H1 (cell line): ENCODE data around the gene MAGI1.

Experiments used
- CBX5 ChIP-seq: fragments of 300-800, 300-1000 bp; sonication (generic); IDR thresholded peaks from 2 replicates; pipeline ENCODE4 v1.7.1; 2016; ENCODE audit warnings: antibody characterized with exemption, low read length, low read depth
- EZH2 ChIP-seq: fragments of 200-600 bp; sonication (generic); IDR thresholded peaks from 2 replicates; pipeline ENCODE4 v1.7.1; 2012; ENCODE audit warnings: low read depth, mild to moderate bottlenecking, moderate library complexity, low read length, inconsistent platforms; ENCODE audit not compliant: severe bottlenecking
- GABPA ChIP-seq: IDR thresholded peaks from 2 replicates; pipeline ENCODE4 v1.6.1; 2011; ENCODE audit warnings: mild to moderate bottlenecking, low read length, moderate library complexity, borderline replicate concordance; ENCODE audit not compliant: insufficient read depth
- KDM1A ChIP-seq: fragments of 200-600, 300-600 bp; sonication (generic); IDR thresholded peaks from 2 replicates; pipeline ENCODE4 v1.7.1; 2016; ENCODE audit warnings: mild to moderate bottlenecking, low read length, borderline replicate concordance
- RAD21 ChIP-seq, 2 experiments: IDR thresholded peaks in 1 of 2; conservative IDR thresholded peaks in 1 of 2; 2 replicates each; pipeline ENCODE4 v1.6.1; 2011; ENCODE audit warnings: low read depth in 2 of 2, low read length in 2 of 2, improper control_type of control experiment in 1 of 2, inconsistent platforms in 1 of 2, mild to moderate bottlenecking in 1 of 2, moderate library complexity in 1 of 2
- RBBP5 ChIP-seq: IDR thresholded peaks from 2 replicates; pipeline ENCODE4 v1.7.1; 2012; ENCODE audit warnings: low read depth, mild to moderate bottlenecking, inconsistent platforms, low read length, moderate library complexity, borderline replicate concordance
- SIN3A ChIP-seq, 2 experiments: IDR thresholded peaks in 1 of 2; conservative IDR thresholded peaks in 1 of 2; 2 replicates each; pipeline ENCODE4 v1.6.1; 2011 to 2012; ENCODE audit warnings: low read length in 2 of 2, improper control_type of control experiment in 1 of 2, low read depth in 1 of 2, mild to moderate bottlenecking in 1 of 2
- TAF1 ChIP-seq: IDR thresholded peaks from 2 replicates; pipeline ENCODE4 v1.6.1; 2011; ENCODE audit warnings: mild to moderate bottlenecking, low read depth, low read length
- TEAD4 ChIP-seq: IDR thresholded peaks from 2 replicates; pipeline ENCODE4 v1.6.1; 2012; ENCODE audit warnings: low read depth, low read length, inconsistent platforms, mixed read lengths
- ZNF274 ChIP-seq: IDR thresholded peaks from 2 replicates; pipeline ENCODE4 v1.7.0; 2012; ENCODE audit warnings: low read length, borderline replicate concordance; ENCODE audit errors: extremely low read depth
- TF ChIP-seq, protein P1 (sequence below), 3 experiments: IDR thresholded peaks; 1 replicate in 2 of 3; 2 replicates in 1 of 3; pipeline versions ENCODE4 v1.5.1 to v1.6.1; 2011; ENCODE audit warnings: low read length in 3 of 3, mild to moderate bottlenecking in 3 of 3, inconsistent platforms in 2 of 3, low read depth in 1 of 3, moderate library complexity in 1 of 3; ENCODE audit not compliant: insufficient read depth in 1 of 3; ENCODE audit errors: control extremely low read depth in 1 of 3
- TF ChIP-seq, protein P2 (sequence below): IDR thresholded peaks from 2 replicates; pipeline ENCODE4 v1.6.1; 2011; ENCODE audit warnings: low read length, improper control_type of control experiment
- TF ChIP-seq, protein P3 (sequence below): IDR thresholded peaks from 2 replicates; pipeline ENCODE4 v1.6.1; 2012; ENCODE audit warnings: low read length, inconsistent platforms

DNA sequence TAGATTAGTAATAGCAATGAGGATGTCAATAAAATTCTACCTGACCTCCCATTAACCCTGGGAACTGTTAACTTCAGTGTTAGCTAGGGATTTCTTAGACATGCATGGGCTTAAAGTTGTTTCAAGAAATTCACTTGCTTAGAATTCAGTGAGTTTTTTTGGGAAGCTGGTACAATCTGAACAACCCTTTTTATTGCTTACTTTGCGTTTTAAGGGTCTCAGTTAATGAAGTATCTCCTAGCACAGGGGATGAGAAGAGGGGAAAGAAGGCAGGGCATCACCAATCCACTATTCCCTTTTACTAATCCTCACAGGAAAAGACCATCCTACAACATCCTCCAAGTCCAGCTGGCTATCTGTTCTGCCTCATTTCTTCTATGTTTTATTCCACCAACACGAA is 334.9 kb downstream of the MAGI1 start:
- no peak for TF ChIP-seq CBX5
- TF ChIP-seq EZH2 = no peak
- no peak for TF ChIP-seq TAF1
- TF ChIP-seq, protein P1, sequence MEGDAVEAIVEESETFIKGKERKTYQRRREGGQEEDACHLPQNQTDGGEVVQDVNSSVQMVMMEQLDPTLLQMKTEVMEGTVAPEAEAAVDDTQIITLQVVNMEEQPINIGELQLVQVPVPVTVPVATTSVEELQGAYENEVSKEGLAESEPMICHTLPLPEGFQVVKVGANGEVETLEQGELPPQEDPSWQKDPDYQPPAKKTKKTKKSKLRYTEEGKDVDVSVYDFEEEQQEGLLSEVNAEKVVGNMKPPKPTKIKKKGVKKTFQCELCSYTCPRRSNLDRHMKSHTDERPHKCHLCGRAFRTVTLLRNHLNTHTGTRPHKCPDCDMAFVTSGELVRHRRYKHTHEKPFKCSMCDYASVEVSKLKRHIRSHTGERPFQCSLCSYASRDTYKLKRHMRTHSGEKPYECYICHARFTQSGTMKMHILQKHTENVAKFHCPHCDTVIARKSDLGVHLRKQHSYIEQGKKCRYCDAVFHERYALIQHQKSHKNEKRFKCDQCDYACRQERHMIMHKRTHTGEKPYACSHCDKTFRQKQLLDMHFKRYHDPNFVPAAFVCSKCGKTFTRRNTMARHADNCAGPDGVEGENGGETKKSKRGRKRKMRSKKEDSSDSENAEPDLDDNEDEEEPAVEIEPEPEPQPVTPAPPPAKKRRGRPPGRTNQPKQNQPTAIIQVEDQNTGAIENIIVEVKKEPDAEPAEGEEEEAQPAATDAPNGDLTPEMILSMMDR (IDR thresholded peaks at IDR 0.05; ENCODE audit: control extremely low read depth in 1 of 3, insufficient read depth in 1 of 3, low read depth in 1 of 3, low read length in 3 of 3) = no peak
- TF ChIP-seq SIN3A (conservative IDR thresholded peaks at IDR 0.05 in 1 of 2, IDR thresholded peaks at IDR 0.05 in 1 of 2; ENCODE audit: low read depth in 1 of 2, low read length in 2 of 2) = no peak
- TF ChIP-seq, protein P2, sequence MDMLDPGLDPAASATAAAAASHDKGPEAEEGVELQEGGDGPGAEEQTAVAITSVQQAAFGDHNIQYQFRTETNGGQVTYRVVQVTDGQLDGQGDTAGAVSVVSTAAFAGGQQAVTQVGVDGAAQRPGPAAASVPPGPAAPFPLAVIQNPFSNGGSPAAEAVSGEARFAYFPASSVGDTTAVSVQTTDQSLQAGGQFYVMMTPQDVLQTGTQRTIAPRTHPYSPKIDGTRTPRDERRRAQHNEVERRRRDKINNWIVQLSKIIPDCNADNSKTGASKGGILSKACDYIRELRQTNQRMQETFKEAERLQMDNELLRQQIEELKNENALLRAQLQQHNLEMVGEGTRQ = no peak
- no peak for TF ChIP-seq TEAD4
- TF ChIP-seq KDM1A = no peak
- TF ChIP-seq ZNF274 = no peak
- TF ChIP-seq, protein P3, sequence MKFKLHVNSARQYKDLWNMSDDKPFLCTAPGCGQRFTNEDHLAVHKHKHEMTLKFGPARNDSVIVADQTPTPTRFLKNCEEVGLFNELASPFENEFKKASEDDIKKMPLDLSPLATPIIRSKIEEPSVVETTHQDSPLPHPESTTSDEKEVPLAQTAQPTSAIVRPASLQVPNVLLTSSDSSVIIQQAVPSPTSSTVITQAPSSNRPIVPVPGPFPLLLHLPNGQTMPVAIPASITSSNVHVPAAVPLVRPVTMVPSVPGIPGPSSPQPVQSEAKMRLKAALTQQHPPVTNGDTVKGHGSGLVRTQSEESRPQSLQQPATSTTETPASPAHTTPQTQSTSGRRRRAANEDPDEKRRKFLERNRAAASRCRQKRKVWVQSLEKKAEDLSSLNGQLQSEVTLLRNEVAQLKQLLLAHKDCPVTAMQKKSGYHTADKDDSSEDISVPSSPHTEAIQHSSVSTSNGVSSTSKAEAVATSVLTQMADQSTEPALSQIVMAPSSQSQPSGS = no peak
- TF ChIP-seq GABPA = no peak
- TF ChIP-seq RAD21 (IDR thresholded peaks at IDR 0.05 in 1 of 2, conservative IDR thresholded peaks at IDR 0.05 in 1 of 2; ENCODE audit: low read depth in 2 of 2, low read length in 2 of 2) = no peak
- TF ChIP-seq RBBP5 = no peak
